Stimulated activated CD4-positive, alpha-beta T cell treated with anti-CD3 and anti-CD28 coated beads, Interleukin-2, amount 100 ng/mL, for 4 hours (primary cell): ENCODE data around the gene SYT8.

Experiments
- DNase-seq: peaks from one replicate; pipeline ENCODE4 v3.0.0-alpha.2; 2020; ENCODE audit warnings: low read depth

SYT8 gene

DNA sequence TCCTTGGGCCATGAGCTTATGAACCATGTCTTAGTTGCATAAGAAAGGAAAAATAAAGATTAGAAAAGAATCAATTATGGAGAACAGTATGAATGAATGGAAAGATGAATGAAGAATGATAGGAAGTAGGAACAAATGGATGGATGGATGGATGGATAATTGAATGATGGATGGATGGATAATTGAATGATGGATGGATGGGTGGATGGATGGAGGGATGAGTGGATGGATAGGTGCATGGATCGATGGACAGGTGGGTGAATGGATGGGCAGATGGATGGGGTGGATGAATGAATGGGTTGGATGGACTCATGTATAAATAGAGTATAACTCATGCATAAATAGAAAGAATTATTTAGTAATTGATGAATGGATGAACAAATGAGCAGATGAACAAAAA, 25.3 kb downstream of the SYT8 start:
- DNase-seq, result no peak

DNA sequence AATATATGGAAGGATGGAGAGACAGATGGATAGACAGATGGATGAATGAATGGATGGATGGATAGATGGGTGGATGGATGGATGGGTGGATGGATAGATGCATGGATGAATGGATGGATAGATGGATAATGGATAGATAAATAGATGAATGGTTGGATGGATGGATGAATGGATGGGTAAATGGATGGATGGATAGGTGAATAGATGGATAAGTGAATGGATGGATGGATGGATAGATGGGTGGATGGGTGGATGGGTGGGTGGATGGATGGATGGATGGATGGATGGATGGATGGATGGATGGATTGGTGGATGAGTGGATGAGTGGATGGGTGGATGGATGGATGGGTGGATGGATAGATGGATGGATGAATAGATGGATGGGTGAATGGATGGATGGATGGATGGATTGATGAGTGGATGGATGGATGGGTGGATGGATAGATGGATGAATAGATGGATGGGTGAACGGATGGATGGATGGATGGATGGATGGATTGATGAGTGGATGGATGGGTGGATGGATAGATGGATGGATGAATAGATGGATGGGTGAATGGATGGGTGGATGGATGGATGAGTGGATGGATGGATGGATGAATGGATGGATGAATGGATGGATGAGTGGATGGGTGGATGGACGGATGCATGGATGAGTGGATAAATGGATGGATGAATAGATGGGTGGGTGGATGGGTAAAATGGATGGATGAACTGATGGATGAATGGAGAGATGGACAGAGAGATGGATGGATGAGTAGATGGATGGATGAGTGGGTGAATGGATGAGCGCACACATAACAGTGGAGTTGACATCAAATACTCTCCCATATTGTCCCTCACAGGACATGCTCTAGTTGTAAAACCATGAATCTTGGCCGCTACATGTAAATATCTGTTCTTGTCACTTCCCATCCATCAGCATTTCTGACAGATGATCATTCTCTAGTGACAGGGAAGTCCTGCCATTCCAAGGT, 26.9 kb downstream of the SYT8 start:
- no peak for DNase-seq

DNA sequence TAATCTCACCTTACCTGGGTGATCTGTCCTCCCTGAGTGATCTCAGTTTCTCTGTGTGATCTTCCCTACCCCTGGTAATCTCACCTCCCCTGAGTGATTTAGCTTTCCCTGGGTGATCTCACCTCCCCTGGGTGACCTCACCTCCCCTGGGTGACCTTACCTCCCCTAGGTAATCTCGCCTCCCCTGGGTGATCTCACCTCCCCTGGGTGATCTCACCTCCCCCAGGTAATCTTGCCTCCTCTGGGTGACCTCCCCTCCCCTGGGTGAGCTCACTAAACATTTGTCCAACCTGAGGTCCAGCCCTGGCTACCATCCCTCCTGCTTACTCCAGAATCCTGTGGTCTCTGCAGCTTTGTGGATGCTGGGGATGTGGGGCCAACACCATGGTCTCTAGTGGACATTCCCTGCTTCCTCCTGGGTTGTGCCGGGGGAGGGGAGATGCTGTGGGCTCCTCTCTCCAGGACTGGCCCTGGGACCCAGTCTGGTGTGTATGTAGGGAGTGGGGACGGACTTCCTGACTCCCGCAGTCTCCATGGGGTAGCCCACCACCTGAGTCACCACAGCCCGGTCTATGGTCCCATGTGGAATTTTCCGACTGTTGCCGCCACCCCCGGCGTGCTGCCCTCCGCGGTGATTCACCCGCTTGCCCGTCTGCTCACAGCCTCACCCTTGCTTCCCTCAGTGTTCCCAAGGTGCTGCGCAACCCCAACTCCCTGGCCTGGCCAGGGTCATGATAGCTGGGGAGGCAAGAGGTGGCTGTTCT, 28.0 kb downstream of the SYT8 start:
- no peak for DNase-seq

DNA sequence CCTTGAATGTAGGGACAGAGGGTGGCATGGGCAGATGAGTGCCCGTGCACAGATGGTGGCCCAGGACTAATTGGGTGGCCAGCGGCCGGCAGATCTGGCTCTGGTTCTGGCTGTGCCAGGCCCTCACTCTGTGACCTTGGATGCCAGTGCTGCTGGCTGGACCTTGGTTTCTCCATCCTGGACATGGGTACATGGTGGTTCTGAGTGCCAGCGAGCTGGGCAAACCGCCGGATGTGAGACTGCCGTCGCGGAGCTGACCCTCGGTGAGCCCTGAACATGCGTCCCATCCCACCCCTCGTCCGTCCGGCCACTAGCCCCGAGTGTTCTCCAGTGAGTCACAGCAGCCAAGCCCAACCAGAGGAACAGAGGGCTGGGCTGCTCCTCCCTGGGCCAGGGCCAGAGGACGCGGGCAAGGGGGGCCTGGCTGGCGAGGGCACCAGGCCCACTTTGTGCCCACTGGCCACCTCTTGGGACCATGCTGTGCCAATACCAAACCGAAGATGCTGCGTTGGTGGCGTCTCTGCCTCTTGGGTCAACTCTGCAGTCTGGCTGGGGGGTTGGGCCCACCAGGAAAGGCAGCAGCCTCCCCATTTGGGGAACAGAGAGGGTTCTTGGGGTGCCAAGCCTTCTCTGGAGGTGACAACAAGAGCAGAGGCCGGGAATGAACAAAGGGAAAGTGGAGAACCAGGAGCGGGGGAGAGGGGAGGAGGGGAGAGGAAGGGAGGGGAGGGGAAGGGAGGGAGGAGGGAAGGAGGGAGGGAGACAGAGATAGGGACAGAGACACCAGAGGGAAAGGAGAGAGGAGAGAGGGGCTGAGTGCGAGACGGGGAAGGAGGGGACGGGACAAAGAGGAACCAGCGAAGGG, 28.8 kb downstream of the SYT8 start:
- no peak for DNase-seq

DNA sequence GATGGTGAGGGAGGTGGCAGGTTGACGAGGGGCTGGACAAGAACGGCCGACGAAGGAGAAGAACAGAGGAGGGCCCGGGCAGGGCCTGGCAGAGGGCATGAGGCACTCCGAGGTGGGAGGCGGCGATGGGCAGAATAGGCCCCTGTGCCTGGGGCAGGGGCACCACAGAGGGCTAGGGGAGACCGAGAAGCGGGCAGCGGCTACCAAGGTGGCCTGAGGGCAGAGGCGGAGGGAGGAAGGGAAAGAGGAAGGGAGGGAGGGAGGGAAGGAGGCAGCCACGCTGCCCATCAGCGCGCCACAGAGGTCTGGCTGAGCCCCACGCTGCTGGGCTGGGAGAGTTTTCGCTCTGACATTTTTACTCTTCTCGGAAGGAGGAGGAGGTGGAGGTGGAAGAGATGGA, 29.4 kb downstream of the SYT8 start:
- no peak for DNase-seq

DNA sequence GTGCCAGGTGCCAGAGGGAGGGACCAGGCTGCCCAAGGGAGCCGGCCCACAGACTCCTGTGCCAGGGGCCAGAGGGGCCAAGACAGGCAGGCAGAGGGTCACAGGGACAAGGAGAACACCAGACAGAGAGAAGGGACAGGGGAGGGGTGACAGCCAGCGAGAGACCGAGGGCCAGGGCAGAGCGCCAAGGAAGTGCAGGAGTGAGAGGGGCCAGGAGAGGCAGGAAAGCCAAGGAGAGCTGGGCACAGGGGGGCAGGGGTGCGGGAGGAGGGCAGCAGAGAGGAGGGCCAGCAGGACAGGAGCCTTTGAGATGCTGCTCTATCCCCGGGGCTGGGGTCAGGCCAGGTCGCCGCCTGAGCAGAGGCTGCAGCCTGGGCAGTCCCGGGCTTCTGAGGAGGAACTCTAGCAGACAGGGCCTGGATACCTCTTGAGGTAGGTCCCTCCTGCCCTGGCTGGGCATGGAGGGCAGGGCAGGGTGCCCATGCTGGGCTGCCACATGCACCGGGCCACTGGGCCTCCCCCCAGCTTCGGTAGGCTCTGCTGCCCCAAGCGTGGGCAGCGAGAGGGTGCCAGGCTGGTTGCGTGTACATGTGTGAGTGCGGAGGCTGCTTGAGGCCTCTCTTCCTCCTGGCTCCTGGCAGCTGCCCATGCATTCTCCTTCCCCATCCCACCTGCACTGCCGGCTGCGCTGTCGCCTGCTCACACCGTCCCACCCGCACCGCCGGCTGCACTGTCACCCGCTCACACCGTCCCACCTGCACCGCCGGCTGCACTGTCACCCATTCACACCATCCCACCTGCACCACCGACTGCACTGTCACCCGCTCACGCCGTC, 30.3 kb downstream of the SYT8 start:
- no peak for DNase-seq

DNA sequence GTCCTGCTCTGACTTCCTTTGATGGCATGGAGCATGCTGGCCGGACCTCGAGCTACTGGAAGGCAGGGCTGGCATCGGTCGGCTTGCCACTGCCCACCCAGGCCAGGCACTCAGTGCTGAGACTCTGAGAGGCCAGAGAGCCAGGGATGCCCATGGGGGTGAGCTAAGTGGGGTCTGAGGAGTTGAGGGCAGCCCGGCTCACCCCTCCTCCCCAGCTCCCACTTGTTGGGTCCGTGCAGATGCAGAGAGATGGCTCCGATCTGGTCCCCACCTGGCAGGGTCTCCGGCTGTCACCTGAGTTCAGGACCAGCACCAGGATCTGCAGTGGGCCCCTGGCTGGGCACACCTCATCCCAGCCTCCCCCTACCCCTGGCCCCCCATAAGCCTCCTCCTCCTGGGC, 31.4 kb downstream of the SYT8 start:
- no peak for DNase-seq

DNA sequence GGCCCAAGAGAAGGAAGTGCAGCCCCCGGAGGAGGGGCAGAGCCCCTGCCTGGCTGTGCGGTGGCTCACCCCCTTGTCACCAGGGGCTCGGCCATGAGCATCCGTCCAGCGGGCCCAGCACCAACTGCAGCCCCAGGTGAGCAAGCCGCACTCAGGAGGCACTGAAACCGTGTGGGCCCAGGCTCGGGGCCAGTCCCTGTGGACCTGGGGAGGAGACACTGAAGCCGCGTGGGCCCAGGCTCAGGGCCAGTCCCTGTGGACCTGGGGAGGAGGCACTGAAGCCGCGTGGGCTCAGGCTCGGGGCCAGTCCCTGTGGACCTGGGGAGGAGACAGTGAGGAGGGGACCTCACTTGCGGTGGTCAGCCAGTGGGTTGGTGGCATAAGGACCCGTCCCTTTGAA, 32.0 kb downstream of the SYT8 start:
- no peak for DNase-seq

DNA sequence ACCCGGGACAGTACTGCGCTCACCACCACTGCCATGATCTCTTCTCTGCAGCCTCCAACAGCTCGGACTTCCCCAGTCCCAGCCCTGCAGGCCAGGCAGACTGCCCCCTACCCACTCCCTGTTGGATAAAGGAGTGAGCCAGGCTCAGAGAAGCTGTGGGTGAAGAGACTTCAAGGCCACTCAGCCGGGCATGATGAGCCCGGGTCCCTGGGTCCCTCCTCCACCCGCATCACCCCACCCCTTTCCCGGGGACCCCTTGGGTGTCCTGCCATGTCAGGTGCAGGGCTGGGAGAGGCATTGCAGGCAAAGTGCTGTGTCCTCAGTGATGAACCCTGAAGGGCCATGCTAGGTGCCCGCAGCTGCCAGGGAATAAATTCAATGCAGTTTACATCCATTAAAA, 32.6 kb downstream of the SYT8 start:
- DNase-seq, result no peak

DNA sequence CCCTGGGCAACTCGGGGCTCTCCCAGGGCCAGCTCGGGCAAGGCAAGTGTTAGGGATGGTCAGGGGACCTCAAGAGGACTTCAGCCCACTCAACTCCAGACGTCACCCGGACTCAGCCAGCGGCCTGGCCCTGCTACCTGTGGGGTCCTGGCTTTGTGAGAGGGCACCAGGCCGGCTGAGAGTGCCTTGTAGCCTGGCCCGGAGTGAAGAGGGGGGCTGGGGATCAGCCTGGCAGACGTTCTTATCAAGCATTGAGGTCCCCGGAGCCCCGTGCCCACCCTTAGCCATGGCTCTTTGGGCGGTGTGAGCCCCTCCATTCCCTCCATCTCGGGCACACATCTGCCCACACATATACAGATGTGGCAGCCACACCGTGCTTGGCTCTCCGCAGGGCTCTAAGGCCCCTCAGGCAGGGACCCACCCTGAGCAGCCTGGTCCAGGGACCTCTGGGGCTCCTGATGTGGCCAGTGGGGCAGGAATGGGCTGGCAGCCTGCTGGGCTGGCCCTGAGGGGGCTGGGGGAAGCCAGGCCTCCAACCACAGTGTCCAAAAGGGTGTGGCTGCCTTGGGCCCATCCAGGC, 33.4 kb downstream of the SYT8 start:
- no peak for DNase-seq

DNA sequence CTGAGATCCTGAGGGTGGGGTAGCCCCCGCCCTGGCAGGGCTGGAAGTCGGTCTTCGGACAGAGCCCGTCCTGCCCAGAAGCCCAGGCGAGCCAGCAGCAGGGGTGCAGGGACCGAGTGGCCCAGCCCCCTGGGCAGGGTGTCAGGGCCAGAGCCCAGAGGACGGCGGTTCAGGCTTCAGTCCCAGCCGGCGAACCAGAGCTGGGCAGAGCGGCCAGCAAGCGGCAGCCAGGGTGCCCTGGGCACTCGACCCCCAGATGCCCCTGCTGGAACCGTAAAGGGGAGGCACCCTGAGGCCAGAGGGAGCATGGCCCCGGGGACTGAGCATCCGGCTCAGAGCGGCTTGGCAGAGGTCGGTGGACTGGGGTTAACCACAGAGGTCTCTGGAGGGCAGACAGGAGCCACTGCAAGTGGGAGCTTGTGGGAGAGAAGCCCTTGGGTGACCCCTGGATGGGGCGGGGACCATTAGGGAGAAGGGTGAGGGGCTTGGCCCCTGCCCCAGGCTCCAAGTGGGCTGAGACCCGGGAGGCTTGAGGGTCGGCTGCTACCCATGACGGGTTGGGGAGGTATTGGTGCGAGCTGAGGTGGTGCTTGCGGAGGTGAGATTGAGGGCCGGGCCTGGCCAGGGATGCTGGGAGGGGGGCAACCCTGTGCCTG, 34.0 kb downstream of the SYT8 start:
- DNase-seq, result no peak

DNA sequence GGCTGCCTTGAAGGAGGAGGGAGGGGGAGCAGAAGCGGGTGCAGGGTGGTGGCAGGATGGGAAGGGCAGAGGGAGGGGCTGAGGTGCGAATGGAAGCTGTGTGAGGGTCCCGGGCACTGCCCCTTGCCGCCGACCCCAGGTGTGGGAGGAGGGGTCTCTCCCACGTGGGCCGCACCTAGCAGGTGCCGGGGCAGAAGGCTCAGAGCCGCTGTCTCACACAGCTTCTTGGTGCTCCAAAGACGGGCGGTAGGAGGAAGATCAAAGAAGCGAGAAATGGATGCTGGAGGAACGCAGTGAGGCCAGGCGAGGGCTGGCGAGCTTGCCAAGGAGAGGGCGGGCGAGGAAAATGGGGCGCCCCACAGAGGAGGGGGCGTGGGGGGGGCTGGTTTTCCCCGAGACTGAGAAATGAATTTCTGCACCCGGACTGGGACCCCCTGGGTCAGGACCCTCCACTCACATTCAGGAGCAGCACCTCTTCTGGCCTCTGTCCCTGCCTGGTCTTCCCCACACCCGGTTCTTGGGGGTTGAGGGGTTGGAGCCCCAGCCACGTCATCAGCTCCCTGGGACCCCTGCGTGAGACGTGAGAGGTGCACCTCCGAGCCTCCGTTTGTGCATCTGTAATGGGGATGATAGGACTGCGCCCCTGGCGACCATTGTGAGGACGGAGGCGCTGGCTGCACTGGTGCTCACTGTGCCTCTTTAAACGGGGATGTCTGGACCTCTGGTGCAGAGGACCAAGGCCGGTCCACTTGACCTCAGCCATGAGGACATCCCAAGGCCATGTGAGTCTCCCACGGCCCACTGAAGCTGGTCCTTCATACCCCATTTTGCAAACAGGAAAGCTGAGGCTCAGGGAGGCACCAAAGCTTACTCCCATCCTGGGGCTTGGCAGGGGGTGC, 34.9 kb downstream of the SYT8 start:
- DNase-seq, result no peak

DNA sequence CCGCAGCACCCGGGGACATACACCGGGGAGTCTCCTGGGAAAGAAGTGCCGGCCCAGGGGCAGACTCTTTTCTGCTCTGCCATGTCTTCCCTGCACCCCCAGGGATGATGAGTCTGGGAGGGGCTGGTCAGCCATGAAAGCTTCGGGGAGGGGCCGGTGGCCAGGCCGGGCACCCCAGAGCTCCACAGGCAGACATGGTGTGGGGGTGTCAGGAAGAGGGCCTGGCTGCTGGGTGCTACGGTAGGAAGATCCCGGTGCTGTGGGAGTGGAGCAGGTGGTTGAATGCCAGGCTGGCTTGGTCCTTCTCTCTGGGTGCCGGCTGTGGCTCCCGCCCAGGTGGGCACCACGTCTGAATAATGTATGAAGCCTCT, 35.5 kb downstream of the SYT8 start:
- DNase-seq, result no peak

DNA sequence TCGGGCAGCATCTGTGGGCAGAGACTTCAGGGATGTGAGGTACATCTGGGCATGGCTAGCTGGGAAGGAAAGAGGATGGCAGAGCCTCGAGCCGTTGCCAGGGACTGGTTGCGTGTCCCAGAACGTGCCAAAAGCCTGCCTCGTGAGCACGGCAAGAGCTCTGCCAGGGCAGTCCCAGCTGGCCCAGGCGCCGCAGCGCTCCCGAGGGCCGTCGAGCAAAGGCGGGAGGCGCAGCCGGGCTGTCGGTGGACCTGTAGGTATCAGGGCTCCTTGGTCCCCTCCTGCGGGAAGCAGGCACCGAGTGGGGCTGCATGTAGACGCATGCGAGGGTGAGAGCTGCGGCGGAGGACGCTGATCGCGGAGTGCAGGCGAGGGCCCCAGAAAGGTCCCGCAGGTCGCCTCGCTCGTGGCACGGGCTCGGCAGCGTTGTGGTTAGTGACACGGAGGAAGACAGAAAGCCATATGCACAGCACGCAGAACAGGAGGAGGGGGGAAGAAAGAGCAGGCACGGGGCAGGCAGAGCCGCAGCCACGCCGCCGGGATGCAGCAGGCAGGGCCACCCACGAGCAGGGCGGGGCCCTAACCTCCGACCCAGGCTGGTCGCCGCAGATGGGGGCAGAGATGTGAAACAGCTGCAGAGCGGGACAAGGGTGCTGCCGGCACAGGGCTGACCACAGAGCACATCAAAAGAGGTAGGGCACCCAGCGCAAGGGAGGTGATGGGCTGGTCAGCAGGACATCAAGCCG, 36.1 kb downstream of the SYT8 start:
- no peak for DNase-seq

DNA sequence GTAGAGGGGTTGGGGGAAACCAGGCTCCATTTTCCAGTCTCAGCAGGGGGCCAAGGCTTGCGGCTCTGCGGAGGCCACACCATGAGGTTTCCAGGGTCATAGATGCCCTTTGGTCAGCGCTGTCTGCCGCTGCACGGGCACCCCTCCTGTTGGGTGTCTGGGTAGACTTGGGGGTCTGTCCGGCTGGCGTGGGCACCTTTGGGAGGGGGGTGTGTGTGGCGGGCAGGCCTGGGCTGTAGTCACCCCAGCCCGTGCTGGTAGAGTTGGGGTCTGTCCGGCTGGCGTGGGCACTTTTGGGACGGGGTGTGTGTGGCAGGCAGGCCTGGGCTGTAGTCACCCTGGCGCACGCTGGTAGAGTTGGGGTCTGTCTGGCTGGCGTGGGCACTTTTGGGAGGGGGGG, 36.7 kb downstream of the SYT8 start:
- no peak for DNase-seq

DNA sequence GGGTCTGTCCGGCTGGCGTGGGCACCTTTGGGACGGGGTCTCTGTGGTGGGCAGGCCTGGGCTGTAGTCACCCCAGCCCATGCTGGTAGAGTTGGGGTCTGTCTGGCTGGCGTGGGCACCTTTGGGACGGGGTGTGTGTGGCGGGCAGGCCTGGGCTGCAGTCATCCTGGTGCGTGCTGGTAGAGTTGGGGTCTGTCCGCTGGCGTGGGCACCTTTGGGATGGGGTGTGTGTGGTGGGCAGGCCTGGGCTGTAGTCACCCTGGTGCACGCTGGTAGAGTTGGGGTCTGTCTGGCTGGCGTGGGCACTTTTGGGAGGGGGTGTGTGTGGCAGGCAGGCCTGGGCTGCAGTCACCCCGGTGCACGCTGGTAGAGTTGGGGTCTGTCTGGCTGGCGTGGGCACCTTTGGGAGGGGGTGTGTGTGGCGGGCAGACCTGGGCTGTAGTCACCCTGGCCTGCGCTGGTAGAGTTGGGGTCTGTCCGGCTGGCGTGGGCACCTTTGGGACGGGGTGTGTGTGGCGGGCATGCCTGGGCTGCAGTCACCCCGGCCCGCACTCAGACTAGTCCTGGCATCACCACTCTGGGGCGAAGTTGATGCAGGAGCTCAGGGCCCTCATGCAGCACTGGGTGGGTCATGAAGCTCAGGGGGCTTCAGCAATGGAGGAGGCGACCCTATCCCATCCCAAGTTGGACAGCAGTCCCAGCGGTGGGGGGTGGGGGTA, 37.6 kb downstream of the SYT8 start:
- no peak for DNase-seq

DNA sequence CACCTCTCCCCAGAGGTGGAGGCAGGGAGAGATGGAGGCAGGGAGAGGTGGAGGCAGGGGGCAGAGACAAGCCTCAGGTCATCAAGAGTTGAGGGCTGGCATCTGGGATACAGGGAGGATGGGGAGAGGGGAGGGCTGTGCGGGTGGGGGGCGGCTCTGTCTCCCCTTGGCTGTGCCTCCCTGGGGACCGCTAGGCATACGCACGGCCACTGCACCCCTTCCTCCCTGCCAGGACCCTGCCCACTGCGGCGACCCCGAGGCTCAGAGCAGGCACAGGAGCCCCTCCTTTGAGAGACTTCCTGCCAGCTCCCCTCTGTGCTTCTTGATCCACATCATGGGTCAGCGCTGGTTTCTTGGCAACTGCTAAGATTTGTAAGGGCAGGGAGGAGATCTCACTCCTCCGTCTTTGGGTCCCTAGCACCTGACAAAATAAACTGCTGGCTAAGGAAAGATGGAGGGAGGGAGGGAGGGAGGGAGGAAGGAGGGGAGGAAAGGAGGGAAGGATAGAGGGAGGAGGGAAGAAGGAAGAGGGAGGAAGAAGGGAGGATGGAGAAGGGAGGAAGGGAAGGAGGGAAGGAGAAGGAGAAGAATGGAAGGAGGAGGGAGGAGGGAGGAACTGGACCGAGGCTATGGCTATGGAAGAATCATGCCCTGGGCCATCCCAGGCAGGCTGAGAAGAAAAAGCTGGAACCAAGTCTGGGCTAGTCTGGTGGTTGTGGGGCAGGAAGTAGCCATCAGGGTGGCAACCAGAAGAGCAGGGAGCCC, 38.4 kb downstream of the SYT8 start:
- DNase-seq, result no peak
